ELF-1 (cell line): Measurements from ENCODE around the gene UBAC2.
A peak's percentile ranks its signal among the peaks of the same experiment; 100 is the strongest.
"Not testable (repeated sequence)": the region's sequence is repeated elsewhere in the genome, so short reads cannot be mapped to it uniquely, and the experiment has no call there.

Experiments used
- DNase-seq: peaks from one replicate; pipeline ENCODE4 v3.0.0-alpha.2; 2016; ENCODE audit warnings: low read depth, low spot score

Gene UBAC2

DNA sequence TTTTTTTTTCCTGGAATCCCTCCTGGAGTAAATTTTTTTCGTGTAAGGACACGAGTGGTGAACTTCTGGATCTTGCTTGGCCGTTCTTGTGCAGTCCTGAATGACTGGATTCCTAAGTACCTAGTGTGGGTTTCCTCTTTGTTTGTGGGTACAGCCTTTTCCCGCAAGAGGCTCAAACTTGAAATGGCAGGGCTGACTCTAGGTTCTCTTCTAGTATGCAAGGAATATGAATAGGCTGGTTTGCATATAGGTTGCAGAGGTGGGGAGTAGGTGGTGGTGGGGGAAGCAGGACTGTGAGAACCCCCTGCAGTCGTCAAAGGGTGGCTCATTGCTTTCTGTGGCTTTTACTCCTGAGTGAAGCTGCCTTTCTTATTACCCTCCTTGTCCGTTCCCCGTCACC lies 13.6 kb downstream of the UBAC2 start:
- DNase-seq, result no peak

DNA sequence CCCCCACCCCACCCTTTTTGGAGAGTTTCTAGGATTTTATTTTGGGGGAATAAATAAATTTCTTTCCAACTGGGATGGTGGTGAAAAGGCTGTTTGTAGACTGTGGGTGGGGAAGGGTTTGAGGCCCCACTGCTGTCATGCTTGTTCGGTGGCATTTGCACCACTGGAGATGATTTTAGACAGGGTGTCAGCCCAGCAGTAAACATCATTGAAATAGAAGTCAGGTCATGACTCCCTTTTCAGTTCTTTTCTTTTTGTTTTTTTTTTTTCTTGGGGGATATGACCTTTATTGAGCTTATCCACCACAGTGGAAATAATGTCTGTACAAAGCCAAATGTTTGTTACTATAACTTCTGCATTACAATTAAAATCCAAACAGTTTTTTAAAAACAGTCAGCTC lies 14.1 kb downstream of the UBAC2 start:
- no peak for DNase-seq

DNA sequence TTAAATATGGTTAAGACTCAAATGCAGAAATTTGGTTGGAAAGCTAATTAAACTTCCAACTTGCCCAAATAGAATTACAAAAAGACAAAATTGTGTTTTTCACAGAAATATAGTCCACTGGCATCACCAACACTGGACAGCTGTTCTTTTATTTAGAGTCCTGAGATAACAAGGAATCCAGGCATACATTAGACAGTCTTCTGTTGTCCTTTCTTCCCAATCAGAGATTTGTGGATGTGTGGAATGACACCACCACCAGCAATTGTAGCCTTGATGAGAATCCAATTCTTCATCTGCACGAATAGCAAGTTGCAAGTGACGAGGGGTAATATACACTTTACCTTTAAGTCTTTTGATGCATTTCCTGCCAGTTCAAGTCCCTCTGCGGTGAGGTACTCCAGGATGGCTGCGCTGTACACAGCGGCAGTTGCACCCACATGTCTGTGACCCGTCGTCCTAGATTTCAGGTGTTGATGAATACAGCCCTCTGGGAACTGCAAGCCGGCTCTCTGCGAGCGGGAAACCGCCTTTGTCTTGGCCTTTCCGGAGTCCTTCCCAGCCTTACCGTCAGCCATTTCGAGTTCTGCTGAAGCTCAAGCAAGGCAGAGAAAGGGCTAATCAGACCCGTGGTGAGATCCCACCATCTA lies 14.7 kb downstream of the UBAC2 start:
- DNase-seq, result no peak

DNA sequence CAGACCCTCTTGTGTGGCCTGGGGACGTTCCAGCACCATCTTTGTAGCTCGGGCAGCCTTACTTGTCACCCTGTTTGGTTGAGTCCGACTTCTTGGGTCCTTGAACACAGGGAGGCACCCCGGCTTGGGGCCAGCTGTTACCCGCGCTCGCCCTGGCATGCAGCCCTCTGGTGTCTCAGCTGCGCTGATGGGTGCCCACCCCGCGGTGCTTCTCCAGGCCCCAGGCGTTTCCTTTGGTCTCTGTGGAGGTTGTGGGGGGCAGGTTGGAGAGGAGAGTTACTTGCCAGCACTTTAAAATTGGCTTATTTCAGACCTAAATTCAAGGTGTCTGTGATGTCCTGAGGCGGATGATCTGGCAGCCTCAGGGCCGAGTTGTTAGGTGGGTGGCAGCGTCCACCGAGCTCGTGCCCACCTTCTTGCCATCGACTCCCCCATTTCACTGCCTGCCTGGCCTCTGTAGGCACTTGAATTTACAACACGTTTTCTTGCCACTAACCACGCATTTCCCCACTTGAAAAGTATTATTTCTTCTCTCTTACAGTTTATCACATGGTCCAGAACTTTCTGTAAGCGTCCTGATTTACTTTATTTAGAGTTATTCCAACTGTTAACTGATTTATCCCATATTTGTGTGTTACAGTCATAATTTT lies 16.9 kb downstream of the UBAC2 start:
- no peak for DNase-seq

DNA sequence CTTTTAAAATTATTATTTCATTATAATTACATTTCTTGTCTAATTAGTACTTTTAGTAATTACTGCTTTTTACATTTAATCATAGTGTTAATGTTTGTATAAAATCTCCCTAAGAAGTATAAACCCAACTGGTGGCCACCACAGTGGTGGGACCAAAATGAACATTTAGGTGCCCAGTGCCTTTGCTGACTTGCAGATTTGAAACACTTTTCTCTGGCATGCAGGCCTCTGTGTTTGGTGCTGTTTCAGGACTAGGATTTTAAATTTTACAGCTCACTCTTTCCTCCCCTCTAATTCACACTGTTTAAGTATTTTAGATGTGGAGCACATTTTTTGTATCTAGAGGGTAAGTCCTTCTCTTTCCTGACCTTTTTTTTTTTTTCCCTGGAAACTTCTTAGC lies 17.5 kb downstream of the UBAC2 start:
- DNase-seq, result no peak

DNA sequence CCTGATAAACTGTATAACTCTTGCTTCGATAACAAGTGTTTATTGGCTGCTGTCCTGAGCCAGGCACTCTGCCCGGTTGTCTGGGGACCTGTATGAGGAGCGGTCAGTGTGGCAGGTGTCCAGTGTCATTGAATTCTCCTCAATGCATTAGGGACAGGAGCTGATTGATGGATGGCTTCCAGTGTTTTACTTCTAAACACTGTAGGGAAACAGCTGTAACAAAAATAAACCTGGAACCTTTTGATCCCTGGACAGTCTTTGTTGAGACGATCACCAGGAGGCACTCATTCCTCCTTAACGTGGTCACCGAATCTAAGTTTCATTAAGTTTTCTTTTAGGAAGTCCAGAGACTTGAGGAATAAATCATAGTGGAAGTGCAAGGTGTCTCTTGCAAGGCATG lies 17.9 kb downstream of the UBAC2 start:
- peak; percentile 57 for DNase-seq

DNA sequence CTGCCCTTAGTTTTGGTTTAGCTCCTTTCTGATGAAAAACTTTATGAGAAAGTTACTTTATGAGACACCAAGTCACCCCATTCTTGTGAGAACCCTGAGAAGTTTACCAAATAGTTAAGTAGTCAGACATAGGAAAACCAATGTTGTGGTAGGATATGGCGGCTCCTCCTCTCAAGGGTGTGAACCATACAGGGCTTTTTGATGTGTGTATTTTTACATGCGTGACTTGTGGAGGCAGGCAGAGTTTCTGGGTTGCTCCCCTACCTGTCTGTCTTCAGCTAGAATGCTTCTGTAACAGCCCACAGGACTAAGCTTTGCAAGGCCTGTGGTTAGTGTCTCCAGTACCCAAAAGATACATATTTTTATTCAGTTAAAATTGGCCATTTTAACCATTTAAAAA lies 18.3 kb downstream of the UBAC2 start:
- no peak for DNase-seq

DNA sequence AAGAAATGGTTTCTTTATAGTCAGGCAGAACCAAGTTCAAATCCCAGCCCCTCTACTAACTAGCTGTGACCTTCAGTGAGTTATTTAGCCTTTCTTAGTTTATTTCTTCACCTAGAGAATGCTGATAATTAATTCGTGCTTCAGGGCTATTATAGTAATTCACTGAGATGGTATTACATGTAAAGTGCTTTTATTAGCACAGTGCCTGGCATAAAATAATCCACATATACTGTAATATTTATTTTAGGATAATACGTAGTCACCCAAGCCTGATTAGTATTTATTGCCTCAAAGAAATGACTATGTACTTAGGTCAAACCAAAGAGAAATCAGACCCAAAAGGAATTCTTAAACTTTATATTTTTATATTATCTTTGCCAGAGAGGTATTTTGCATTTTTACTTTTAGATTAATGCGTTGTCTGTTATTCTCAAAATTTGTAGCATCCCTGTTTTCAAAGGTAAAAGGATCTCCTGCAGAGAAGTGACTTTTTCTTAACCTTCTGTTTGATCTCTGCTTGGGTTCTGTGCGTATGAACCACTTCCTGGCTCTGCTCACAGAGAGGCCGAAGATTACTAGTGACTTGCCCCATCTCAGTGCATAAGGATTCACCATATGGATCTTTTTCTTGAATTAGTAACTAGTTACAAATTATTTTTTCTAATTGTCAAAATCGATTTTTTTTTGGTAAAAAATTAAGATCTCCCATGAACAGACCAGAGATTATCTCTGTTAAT lies 19.7 kb downstream of the UBAC2 start:
- no peak for DNase-seq

DNA sequence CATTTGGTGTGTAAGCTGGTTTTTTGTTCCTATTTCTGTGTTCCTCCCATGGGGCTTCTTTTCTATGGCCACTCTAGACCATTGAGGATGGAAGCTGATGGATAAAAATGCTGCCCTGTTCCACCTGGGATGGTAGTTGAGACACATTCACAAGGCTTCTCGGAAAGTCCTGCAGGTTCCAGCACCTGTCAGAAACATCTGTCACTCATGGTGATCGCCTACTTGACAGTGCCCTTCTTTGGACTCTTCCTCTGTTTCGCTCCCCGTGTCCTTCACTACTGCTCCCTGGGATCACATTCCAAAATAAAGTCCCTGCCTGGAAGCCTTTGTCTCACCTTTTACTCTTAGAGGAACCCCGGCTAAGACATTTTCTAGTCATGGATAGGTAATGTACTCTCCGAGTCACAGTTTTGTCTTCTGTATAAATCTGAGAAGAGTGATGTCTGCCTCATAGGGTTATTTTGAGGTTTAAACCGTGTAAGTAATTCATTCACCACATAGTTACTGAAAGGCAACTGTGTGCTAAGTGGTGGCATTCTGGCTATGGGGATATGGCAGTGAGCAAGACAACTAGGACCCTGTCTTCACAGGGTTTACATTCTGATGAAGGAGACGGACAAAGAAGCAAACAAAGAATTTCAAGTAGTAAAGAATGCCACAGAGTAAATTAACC lies 21.0 kb downstream of the UBAC2 start:
- no peak for DNase-seq

DNA sequence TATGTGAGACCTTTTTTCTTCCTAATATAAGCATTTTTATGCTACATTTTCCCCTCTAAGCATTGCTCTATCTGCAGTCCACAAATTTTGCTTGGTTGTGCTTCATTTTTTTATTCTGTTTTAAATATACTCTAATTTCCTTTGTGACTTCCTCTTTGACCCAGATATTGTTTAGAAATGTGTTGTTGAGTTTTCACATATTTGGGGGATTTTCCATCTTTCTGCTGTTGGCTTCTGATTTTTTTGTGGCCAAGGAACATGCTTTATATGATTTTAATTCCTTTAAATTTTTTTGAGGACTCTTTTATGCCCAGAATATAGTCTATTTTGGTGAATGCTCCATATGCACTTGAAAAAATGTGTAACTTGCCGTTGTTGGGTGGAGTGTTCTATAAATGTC lies 22.9 kb downstream of the UBAC2 start:
- no peak for DNase-seq

DNA sequence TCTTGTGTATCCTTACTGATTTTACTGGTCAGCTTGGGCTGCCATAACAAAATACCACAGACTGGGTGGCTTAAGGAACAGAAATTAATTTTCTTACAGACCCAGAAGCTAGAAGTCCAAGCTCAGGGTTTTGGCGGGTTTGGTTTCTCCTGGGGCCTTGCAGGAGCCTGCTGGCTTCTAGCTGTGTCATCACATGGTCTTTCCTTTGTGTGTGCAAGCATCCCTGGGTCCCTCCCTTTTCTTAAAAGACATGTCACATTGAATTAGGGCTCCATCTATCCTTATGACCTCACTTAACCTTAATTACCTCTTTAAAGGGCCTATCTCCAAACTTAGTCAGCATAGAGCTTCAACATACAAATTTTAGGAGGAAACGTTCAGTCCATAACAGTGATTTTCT lies 23.4 kb downstream of the UBAC2 start:
- DNase-seq, result no peak

DNA sequence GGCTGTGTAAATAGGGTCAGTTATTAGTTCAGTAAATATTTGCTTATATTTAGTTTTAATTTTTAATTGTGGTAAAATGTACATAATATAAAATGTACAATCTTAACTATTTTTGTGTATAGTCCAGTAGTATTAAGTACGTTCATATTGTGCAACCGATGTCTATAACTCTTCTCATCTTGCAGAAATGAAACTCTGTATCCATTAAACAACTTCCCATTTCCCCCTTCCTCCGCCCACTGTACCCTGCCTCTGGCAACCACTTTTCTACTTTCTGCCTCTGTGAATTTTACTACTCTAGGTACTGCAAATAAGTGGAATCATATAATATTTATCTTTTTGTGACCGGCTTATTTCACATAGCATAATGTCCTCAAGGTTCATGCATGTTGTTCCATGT lies 24.4 kb downstream of the UBAC2 start:
- no peak for DNase-seq

DNA sequence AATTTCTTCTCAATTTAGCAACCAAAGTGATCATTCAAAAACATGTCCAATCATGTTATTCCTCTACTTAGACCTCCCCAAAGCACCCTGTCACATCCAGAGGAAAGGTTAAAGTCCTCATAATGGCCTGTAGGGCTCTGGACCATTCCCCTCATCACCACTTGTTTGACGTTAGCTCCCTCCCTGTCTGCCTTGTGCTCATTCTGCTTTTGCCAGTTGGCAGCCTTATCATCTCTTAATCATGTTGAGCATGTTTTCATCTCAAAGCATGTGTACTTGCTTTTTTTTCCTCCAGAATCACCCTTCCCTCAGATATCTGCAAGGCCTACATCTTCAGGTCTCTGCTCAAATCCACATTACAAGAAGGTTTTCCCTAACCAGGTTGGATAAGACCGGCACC lies 25.9 kb downstream of the UBAC2 start:
- no peak for DNase-seq

DNA sequence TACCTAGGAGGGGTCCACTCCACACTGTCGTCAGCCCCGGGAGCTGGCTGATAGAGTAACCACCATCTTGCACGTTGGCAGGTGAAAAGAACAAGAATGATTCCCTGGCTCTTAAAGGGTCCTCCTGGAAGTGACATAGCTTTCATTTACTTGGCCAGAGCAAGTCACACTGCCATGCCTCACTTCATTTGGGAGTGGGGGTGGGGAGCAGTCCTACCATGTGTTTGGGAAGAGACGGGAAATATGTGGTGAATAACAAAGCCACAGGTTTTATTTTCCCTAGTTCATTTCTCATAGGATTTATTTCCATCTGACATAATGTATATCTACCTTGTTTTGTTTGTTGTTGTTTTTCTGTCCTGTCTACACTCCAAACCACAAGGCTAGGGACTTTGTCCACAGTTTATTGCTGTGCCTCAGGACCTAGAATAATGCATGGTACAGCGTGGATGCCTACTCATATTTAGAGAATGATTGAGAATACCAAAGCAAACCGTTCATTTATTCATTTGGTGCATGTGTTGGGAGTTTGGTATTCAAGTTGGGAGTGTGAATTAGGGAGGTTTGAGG lies 26.8 kb downstream of the UBAC2 start:
- DNase-seq, result no peak

DNA sequence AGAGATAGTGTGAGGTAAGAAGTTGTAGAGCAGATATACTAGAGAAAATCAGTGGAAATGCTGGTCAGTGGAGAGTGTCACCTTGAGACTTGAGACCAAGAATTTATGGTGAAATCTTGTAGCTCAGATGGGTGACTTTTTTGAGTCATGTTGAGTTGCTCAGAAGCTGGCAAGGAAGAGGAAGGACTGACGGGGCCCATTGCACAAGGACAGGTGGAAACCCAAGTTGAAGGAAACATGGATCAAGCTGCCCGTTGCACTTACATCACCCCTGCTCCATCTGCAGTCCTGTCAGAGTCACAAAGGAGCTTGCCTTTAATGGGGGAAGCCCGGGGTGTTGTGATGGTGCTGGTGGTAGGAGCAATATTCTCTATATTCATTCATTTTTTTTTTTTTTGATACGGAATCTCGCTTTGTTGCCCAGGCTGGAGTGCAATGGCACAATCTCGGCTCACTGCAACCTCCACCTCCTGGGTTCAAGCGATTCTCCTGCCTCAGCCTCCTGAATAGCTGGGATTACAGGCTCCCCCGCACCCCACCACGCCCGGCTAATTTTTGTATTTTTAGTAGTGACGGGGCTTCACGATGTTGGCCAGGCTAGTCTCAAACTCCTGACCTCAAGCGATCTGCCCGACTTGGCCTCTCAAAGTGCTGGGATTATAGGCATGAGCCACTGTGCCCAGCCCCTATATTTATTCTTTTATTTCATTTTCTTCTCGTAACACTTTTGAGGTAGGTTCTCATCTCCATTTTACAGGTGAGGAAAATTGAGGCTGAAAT lies 27.4 kb downstream of the UBAC2 start:
- no peak for DNase-seq

DNA sequence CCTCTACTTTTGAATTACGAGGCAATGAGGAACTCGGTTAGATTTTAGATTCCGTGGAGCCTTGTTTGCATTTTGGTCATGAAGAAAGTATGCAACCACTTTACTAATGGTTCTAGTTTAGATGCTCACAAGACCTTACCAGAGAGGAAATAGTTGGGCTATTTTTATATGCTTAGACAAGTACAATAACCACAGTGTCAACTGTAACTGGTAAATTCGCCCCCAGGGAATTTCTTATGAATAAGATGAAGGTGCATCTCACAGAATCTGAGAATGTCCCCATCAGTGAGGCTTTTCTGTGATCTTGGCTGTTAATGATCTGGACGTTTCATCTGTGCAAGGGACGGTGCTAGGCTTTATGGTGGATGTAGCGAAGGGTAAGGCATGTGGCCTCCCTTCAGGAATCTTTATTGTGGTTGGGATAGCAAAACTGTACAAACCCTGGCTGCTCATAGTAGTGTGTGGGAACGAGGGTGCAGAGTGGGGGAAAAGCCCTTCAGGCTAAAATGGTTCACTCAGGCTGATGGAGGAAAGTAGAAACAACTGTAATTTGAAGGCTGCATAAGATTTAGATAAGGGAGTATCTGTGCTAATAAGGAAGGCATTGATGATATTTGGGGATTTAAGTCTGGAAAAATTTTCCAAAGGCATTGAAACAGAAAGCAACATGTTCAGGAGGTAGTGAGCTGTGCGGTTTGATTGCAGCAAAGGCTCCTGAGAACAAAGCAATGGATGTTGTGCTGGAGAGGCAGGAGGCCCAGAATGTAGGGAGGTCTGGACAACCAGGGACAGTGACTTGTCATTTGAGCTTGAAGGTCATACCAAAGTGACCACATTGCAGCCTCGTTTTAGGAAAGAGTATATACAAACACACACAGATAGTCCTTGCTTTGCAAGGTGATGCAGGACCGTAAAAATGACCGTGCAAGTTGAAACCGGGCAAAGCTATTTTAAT lies 28.4 kb downstream of the UBAC2 start:
- no peak for DNase-seq

DNA sequence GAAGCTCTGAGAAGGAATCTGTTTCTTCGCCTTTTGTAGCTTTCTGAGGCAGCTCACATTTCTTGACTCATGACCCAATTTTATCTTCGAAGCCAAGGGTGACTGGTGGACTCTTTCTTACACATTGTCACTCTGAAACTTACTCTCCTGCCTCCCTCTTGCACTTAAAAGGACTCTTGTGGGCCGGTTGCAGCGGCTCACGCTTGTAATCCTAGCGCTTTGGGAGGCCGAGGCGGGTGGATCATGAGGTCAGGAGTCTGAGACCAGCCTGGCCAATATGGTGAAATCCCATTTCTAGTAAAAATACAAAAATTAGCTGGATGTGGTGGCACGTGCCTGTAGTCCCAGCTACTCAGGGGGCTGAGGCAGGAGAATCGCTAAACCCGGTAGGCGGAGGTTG lies 29.9 kb downstream of the UBAC2 start:
- not testable (repeated sequence) for DNase-seq

DNA sequence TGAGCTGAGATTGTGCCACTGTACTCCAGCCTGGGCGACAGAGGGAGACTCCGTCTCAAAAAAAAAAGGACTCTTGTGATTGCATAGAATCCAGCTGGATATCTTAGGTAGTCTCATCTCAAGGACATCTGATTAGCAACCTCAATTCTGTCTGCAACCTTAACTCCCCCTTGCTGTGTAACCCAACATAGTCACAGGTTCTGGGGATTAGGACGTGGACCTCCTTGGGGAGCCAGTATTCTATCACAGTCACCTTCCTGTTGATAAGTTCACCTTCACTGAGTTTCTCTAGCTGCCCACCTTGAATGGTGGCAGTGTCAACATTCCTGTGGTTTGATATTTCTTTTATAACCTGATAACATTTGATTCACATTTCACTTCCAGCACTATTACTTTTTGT lies 30.3 kb downstream of the UBAC2 start:
- DNase-seq, result no peak

DNA sequence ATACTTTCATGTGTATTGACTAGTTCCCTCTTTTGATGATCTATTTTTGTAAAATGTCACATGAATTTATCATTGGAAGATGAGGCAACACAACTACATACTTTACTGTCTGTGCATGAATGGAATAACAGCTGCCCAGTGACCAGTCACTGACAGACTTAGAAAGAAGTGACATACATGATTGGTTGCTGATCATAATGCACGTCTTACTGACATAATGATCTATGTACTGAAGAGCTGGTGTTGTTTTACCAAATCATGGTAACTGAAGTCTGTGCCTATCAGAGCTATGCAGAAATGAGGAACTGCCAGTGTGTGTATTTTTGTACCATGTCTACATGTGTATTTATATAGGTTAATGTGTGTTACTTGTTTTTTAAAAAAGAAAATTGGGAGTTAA lies 31.1 kb downstream of the UBAC2 start:
- DNase-seq, result no peak

DNA sequence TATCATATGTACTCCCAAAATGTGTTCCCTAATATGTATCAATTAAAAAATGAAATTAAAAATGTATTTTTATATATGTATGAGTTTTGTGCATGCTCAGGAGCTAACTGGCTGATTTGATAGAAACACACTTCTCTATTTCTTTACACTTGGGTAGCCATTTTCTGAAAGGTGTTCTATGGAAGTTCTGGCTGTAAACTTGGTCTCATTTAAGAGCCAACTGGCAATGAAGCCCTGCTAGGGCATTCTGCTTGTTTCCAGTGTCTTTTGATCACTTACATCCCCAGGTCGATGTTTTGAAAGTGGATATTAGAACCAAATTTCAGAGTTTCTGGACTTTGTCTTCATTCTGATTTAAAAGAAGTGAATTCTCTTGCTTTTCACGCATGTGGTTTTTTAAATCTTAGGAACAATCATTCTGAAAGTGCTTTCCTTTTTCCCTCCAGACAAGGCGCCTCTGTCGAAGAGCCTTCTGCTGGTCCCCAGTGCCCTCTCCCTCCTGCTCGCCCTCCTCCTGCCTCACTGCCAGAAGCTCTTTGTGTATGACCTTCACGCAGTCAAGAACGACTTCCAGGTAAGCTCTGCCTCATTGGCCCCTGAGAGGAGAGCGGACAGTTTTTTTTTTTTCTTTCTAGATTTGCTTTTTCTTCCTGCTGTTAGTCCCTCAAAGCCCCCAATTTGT lies 37.5 kb downstream of the UBAC2 start:
- no peak for DNase-seq
